A549 treated with dexamethasone at 1 μM for 4 hours (cell line): ENCODE measurements around the gene PTBP3. TPM values are rescaled to one million over a fixed set of nuclear protein-coding genes. Genes with fewer than 3 reads are reported as not detected.

Experiments
- total RNA-seq: library from RNA; stranded (reverse); fragments of 200-300 nt; extraction: Qiagen RNA extraction; gene quantifications from 5 replicates; pipeline ENCODE4 v1.2.3, GENCODE V29; 2022

PTBP3 gene
- 31.5 to 52.6 TPM (median 42.4 TPM) in 5 replicates for total RNA-seq

DNA sequence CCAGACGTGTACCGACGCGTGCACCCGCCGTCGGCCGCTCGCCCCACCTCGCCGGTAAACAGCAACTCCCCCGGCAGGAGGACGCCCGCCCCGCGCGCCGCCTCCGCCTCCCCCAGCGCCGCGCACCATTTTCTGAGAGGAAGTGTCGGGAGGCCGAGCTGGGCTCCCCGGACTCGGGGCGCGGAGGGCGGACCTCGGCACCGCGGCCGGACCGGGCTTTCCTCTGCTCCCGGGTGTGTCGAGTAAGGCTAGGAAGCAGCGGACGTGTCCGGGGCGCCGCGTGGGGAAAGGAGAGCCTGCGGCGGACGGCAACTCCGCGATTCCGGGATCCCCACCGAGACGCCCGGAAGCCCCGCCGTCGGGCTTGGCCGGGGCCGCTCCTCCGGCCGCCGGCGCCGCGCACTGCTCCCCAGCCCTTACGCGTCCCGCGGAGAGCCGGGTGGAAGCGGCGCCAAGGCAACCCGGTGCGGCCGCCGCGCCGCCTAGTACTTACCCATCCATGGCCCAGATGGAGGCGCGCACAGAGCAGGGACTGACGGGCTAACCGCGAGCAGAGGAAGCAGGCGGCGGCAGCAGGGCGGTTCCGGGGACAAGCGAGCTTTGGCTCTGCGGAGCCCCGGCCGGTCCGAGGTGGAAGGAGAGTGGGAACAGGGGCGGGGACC lies at the start of gene PTBP3:
Gene PTBP3 (minus strand): TSS at position 643 of the 662 bp plus-strand sequence. CDS start 35,754 bp downstream, outside the sequence.

GRCh38 chr9:112380102-112380824 lies 46.8 kb upstream of the PTBP3 start, which contains the start of gene HSDL2:
HSDL2 (plus strand) TSS chr9:112380108; CDS start chr9:112380164, 56 bp downstream.

DNA sequence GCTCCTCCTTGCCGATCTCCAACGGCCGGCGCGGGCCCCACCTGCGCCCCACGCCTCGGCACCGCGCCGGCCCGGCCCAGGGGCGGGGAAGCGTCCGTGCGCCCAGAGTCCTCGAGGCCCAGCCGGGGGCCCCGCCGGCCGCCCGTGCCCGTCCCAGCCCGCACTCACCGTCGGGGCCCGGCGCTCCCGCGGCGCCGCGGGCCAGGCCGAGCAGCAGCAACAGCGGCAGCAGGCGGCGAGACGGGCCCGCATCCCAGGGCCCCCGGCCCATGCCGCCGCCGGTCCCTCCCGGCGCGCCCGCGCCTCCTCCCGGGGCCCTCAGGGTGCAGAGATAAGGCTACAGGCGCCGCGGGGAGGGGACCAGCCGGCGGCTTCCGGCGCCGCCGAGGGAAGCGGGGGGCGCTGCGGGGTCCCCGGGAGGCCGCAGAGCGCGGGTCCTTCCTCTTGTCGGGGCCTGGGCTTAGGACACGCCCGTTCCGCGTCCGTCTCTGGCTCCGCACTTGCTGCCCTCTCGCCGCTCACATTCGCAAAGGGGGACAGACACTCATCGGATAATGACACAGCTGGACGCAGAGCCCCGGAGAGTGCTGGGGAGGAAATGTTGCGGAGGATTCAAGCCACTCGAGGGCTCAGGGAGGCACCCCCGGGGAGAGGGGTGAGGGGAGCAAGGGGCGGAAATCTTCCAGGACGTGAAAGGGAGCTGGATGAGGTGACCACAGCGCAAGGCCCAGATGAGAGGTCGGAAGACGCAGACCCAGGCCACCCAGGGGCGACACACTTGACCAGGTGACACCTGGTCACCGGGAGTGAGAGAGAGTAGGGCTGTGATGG lies 158.2 kb downstream of the PTBP3 start, which contains the start of gene SUSD1:
Gene SUSD1 (minus strand): TSS at position 333 of the 831 bp plus-strand sequence. CDS start 62 bp downstream, at position 271.

Other genes with a start within 250 kb of the PTBP3 start
- gene SUSD1, start 158.3 kb downstream of the PTBP3 start, total RNA-seq = 13.4 to 16.7 TPM (median 15.7 TPM) in 5 replicates
- gene HSDL2, start 46.5 kb upstream of the PTBP3 start, total RNA-seq = 23.7 to 27.2 TPM (median 26.1 TPM) in 5 replicates
- 1.5 to 3.0 TPM (median 2.7 TPM) in 5 replicates for gene KIAA1958, start 153.2 kb upstream of the PTBP3 start, total RNA-seq